HepG2 (cell line): ENCODE results near the gene MSANTD4. TPM values are rescaled to one million over a fixed set of nuclear protein-coding genes. Genes with fewer than 3 reads are reported as not detected.
A peak's percentile ranks its signal among the peaks of the same experiment; 100 is the strongest.

Source experiments
- ATAC-seq: fragments of 200-7000 bp; cut with Tn5 transposase; 3 replicates; pipeline ENCODE4 v1.9.1; 2020; ENCODE audit warnings: mild to moderate bottlenecking, moderate library complexity
- BruUV-seq: library from RNA; stranded (reverse); fragments of 400-500 nt; replicated peaks from 2 replicates; lab custom pipeline; 2021; lab: Mats Ljungman, UMichigan
- CTCF ChIA-PET: fragments of 300-600 bp; formaldehyde crosslinking; extraction: SDS; loops from one replicate; lab custom pipeline; 2021; ENCODE audit warnings: low total read pairs, inconsistent platforms, low intra/inter-chr PET ratio; lab: Yijun Ruan, JAX
- POLR2A ChIA-PET: fragments of 350-600 bp; sonication (Branson Sonifier 250); formaldehyde crosslinking; loops from one replicate; lab custom pipeline; 2020; ENCODE audit warnings: antibody characterized with exemption, inconsistent platforms; lab: Yijun Ruan, JAX
- DNase-seq: peaks from one replicate; pipeline ENCODE4 v3.0.0-alpha.2; 2015; ENCODE audit warnings: low spot score
- FAIRE-seq: peaks from 3 replicates; lab custom pipeline; 2011; peaks lifted over from hg19 to GRCh38; lab: Jason Lieb, UNC
- H2AFZ ChIP-seq: one replicate; pipeline ENCODE4 v1.6.1; 2011; ENCODE audit warnings: low read length, inconsistent platforms
- H3K27ac ChIP-seq: fragments of 300-600 bp; 3 replicates; pipeline ENCODE4 v1.8.0; 2011; ENCODE audit warnings: mixed run types, mild to moderate bottlenecking, mixed read lengths, low read length, inconsistent platforms; ENCODE audit not compliant: insufficient read depth; ENCODE audit errors: extremely low read length
- H3K27me3 ChIP-seq, 2 experiments: fragments of 200-600 bp in 1 of 2; 2 replicates in 1 of 2; 3 replicates in 1 of 2; pipeline versions ENCODE4 v1.6.0 to v1.8.0; 2011; ENCODE audit warnings: low read length in 2 of 2, mild to moderate bottlenecking in 2 of 2, moderate library complexity in 2 of 2, inconsistent platforms in 1 of 2; ENCODE audit not compliant: insufficient read depth in 2 of 2, control insufficient read depth in 1 of 2
- H3K36me3 ChIP-seq, 2 experiments: fragments of 200-600 bp in 1 of 2; replicated peaks in 1 of 2; 2 replicates in 1 of 2; 3 replicates in 1 of 2; pipeline versions ENCODE4 v1.5.1 to v1.8.0; 2011; ENCODE audit warnings: low read length in 2 of 2, inconsistent platforms in 1 of 2; ENCODE audit not compliant: insufficient read depth in 2 of 2, control insufficient read depth in 1 of 2
- H3K4me1 ChIP-seq: 2 replicates; pipeline ENCODE4 v1.5.1; 2012; ENCODE audit warnings: low read length, inconsistent platforms; ENCODE audit not compliant: insufficient read depth
- H3K4me2 ChIP-seq: 2 replicates; pipeline ENCODE4 v1.6.0; 2011; ENCODE audit warnings: low read depth, low read length, inconsistent platforms
- H3K4me3 ChIP-seq, 3 experiments: fragments of 200-600 bp in 1 of 3; sonication (generic), shearing (Covaris generic) in 1 of 3; replicated peaks in 1 of 3; 2 replicates each; pipeline ENCODE4 v1.5.1; 2011 to 2016; ENCODE audit warnings: low read length in 3 of 3, inconsistent platforms in 2 of 3, low read depth in 2 of 3, mild to moderate bottlenecking in 2 of 3, control low read depth in 1 of 3, mixed read lengths in 1 of 3; ENCODE audit not compliant: insufficient read depth in 1 of 3
- H3K79me2 ChIP-seq: one replicate; pipeline ENCODE4 v1.6.1; 2011; ENCODE audit warnings: low read length, inconsistent platforms; ENCODE audit not compliant: insufficient read depth
- H3K9ac ChIP-seq: 2 replicates; pipeline ENCODE4 v1.6.0; 2011; ENCODE audit warnings: mild to moderate bottlenecking, low read depth, low read length, inconsistent platforms; ENCODE audit not compliant: insufficient read depth
- H3K9me3 ChIP-seq: 2 replicates; pipeline ENCODE4 v1.5.1; 2012; ENCODE audit warnings: mild to moderate bottlenecking, low read length
- H4K20me1 ChIP-seq: 2 replicates; pipeline ENCODE4 v1.6.0; 2011; ENCODE audit warnings: inconsistent platforms, mild to moderate bottlenecking, low read length, moderate library complexity; ENCODE audit not compliant: insufficient read depth
- CEBPB ChIP-seq: IDR thresholded peaks from 2 replicates; pipeline ENCODE4 v1.6.1; 2011; ENCODE audit warnings: low read depth, low read length, improper control_type of control experiment, borderline replicate concordance
- CEBPG ChIP-seq: IDR thresholded peaks from 2 replicates; pipeline ENCODE4 v1.6.1; 2016
- CHD2 ChIP-seq: IDR thresholded peaks from 2 replicates; pipeline ENCODE4 v1.6.1; 2011; ENCODE audit warnings: low read depth, low read length, improper control_type of control experiment
- ISL2 ChIP-seq: sonication (generic); formaldehyde crosslinking; IDR thresholded peaks from 2 replicates; pipeline ENCODE4 v1.5.0; 2020; ENCODE audit warnings: missing genetic modification reagents
- SCMH1 ChIP-seq: sonication (generic); formaldehyde crosslinking; IDR thresholded peaks from 2 replicates; pipeline ENCODE4 v1.9.0; 2021; ENCODE audit warnings: missing genetic modification reagents, mild to moderate bottlenecking, borderline replicate concordance
- SNAPC2 ChIP-seq: sonication (generic); formaldehyde crosslinking; IDR thresholded peaks from 2 replicates; pipeline ENCODE4 v1.8.1; 2022; ENCODE audit warnings: mild to moderate bottlenecking, missing genetic modification reagents
- TMF1 ChIP-seq: sonication (generic); formaldehyde crosslinking; IDR thresholded peaks from 2 replicates; pipeline ENCODE4 v1.8.1; 2022; ENCODE audit warnings: low read depth, missing genetic modification reagents
- UBTF ChIP-seq: sonication (generic); formaldehyde crosslinking; IDR thresholded peaks from 2 replicates; pipeline ENCODE4 v1.4.0; 2020; ENCODE audit warnings: mild to moderate bottlenecking, missing genetic modification reagents
- ZFP36L1 ChIP-seq: sonication (generic); formaldehyde crosslinking; IDR thresholded peaks from 2 replicates; pipeline ENCODE4 v1.8.0; 2022; ENCODE audit warnings: mild to moderate bottlenecking, missing genetic modification reagents, moderate library complexity
- ZFX ChIP-seq: sonication (generic); formaldehyde crosslinking; IDR thresholded peaks from 2 replicates; pipeline ENCODE4 v1.4.0; 2020; ENCODE audit warnings: mild to moderate bottlenecking, low read depth, missing genetic modification reagents, moderate library complexity
- ZNF18 ChIP-seq: sonication (generic); formaldehyde crosslinking; IDR thresholded peaks from 2 replicates; pipeline ENCODE4 v1.8.0; 2022; ENCODE audit warnings: mild to moderate bottlenecking, missing genetic modification reagents; ENCODE audit not compliant: insufficient replicate concordance
- ZNF3 ChIP-seq: IDR thresholded peaks from 2 replicates; pipeline ENCODE4 v1.7.0; 2017; ENCODE audit warnings: inconsistent platforms
- ZNF484 ChIP-seq: sonication (generic); formaldehyde crosslinking; IDR thresholded peaks from 2 replicates; pipeline ENCODE4 v1.5.1; 2020; ENCODE audit warnings: mild to moderate bottlenecking, low read depth, missing genetic modification reagents, borderline replicate concordance
- ZNF530 ChIP-seq: sonication (generic); formaldehyde crosslinking; IDR thresholded peaks from 2 replicates; pipeline ENCODE4 v1.5.0; 2020; ENCODE audit warnings: low read depth, mild to moderate bottlenecking, missing genetic modification reagents
- ZNF605 ChIP-seq: sonication (generic); formaldehyde crosslinking; IDR thresholded peaks from 2 replicates; pipeline ENCODE4 v1.8.0; 2022; ENCODE audit warnings: mild to moderate bottlenecking, missing genetic modification reagents
- ZNF773 ChIP-seq: sonication (generic); formaldehyde crosslinking; IDR thresholded peaks from 2 replicates; pipeline ENCODE4 v1.4.0; 2020; ENCODE audit warnings: missing genetic modification reagents, borderline replicate concordance
- WGBS: methylation state at CpG from one replicate; pipeline ENCODE4 v1.1.6; 2017; ENCODE audit warnings: low lambda C conversion rate; 5-methylcytosine and 5-hydroxymethylcytosine counted together
- in situ Hi-C: cut with HindIII; loops from 2 replicates; pipeline ENCODE4 v1.10.0; 2017; ENCODE audit warnings: low pct_unique_long_range_greater_than_20kb; ENCODE audit not compliant: extremely low pct_ligation_motif_present
- intact Hi-C: fragments of 100-400 bp; cut with micrococcal nuclease; formaldehyde crosslinking; loops from one replicate; pipeline ENCODE4 v1.10.0; 2022; ENCODE audit not compliant: unreplicated experiment
- polyA plus RNA-seq, 8 experiments: library from polyadenylated mRNA; depleted of rRNA in 3 of 8; stranded (reverse) in 7 of 8; unstranded in 1 of 8; fragments of >200 nt; fragmentation: Illumina TruSeq in 4 of 8; extraction: Trizol in 4 of 8; gene quantifications; 2 replicates each; pipeline versions ENCODE4 v1.2.1 to v1.2.3, GENCODE V29; 2011 to 2016; ENCODE audit warnings: low read depth in 4 of 8, missing spikeins in 1 of 8, mixed read lengths in 1 of 8; ENCODE audit not compliant: insufficient read depth in 1 of 8
- total RNA-seq, 5 experiments: library from RNA; depleted of rRNA; stranded (reverse); fragments of >200 nt; fragmentation: Illumina TruSeq; extraction: Trizol; gene quantifications; 2 replicates each; pipeline ENCODE4 v1.2.3, GENCODE V29; 2016; ENCODE audit warnings: low read depth in 1 of 5
- TF ChIP-seq, protein P1 (sequence below): sonication (generic); formaldehyde crosslinking; IDR thresholded peaks from 2 replicates; pipeline ENCODE4 v1.8.1; 2023; ENCODE audit warnings: mild to moderate bottlenecking, missing genetic modification reagents

Gene MSANTD4
- total and polyA plus RNA-seq, 2 of the 13 experiments (the other 11 are each of a cell fraction or from before 2014, with no cell fraction given): 4.4 to 15.7 TPM

DNA sequence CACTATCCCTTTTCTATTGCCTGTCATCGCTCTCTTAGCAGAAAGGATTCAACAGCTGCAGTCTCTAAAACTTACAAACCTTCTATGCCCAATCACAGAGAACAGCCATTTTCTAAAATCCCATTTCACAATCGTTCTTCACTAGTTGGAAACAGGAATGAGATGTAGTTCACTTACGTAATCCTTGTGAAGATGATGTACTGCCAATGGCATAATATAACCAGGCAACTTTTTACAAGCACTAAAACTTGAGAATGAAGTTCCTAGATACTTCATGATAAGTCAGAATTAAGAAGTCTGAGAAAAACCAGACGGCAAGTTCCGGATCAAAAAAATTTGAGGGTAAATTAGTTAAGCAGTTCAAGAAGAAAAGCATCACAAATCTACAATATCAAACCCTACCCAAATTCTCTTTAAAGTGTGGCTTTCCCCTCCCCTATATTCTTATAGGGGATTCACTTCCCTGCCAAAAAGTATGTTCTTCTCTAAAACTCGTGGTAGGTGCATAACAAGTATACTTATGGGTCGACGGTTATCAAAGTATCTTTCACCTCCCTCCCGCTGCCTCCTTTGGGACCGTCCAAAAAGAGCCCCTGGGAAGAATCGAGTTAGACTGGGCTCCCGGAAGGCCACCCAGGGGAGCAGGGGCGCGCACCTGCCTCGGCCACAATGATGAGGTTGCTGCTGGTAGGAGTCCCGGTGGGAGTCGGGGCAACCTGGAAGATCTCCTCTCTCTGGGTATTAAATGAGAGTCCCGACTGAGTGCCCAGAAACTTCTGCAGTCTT is 666 bp downstream of the MSANTD4 start:
- H3K79me2 ChIP-seq: peaks cover 9% of the 10 kb centered on the region
- peak; percentile 37 for ATAC-seq
- POLR2A ChIA-PET: no interaction called here

More for the DNA sequence above, 666 bp downstream of the MSANTD4 start:
- in situ Hi-C loops: loop anchor here (5.0 kb wide), 1 partner anchor 56 kb away; the partner anchor contains the start of genes AASDHPPT and KBTBD3
- intact Hi-C loops: loop anchor here (5.0 kb wide), 1 partner anchor 1059 kb away; no protein-coding TSS in a partner anchor
- TSS peak; percentile 65 for BruUV-seq
- no peaks in the 10 kb centered on the region for H3K27me3 ChIP-seq
- H3K9me3 ChIP-seq: no peaks in the 10 kb centered on the region
- no peaks in the 10 kb centered on the region for H3K36me3 ChIP-seq
- no peak for FAIRE-seq
- H3K4me3 ChIP-seq: peak overlapping the region; percentile 74 to 96 (median 88)
- peak overlapping the region; percentile 67 for H3K4me2 ChIP-seq
- peak overlapping the region; percentile 37 for H3K27ac ChIP-seq
- peaks cover 28% of the 10 kb centered on the region for H3K4me1 ChIP-seq
- H4K20me1 ChIP-seq: no peaks in the 10 kb centered on the region
- 25% methylated on average over 16 of the region's 18 CpGs for WGBS
- DNase-seq: peak; percentile 10
- CTCF ChIA-PET: no interaction called here
- no peak overlapping the region for H2AFZ ChIP-seq
- TF ChIP-seq ISL2 (CRISPR knock-in tag): peak; percentile 12; the same call in 1 of the 2 replicates
- TF ChIP-seq UBTF (CRISPR knock-in tag): no peak
- TF ChIP-seq ZFX (CRISPR knock-in tag): no peak
- no peak for TF ChIP-seq SCMH1 (CRISPR knock-in tag)
- TF ChIP-seq, protein P1, sequence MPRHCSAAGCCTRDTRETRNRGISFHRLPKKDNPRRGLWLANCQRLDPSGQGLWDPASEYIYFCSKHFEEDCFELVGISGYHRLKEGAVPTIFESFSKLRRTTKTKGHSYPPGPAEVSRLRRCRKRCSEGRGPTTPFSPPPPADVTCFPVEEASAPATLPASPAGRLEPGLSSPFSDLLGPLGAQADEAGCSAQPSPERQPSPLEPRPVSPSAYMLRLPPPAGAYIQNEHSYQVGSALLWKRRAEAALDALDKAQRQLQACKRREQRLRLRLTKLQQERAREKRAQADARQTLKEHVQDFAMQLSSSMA (CRISPR knock-in tag): no peak
- TF ChIP-seq SNAPC2 (CRISPR knock-in tag): no peak
- no peak for TF ChIP-seq TMF1 (CRISPR knock-in tag)
- no peak for TF ChIP-seq ZNF3 (CRISPR knock-in tag)
- no peak for TF ChIP-seq ZNF484
- TF ChIP-seq CEBPB: peak; percentile 77
- TF ChIP-seq ZNF773 (CRISPR knock-in tag): no peak
- TF ChIP-seq ZFP36L1 (CRISPR knock-in tag): no peak
- no peak for TF ChIP-seq CHD2
- peak; percentile 57 for TF ChIP-seq CEBPG (CRISPR knock-in tag)
- no peak for TF ChIP-seq ZNF530 (CRISPR knock-in tag)
- TF ChIP-seq ZNF18 (CRISPR knock-in tag): no peak
- no peak for TF ChIP-seq ZNF605 (CRISPR knock-in tag)
- peak overlapping the region; percentile 72 for H3K9ac ChIP-seq
